Retina (tissue), 1 donor: ENCODE measurements around the gene VAV2.
"Not testable (repeated sequence)": the region's sequence is repeated elsewhere in the genome, so short reads cannot be mapped to it uniquely, and the experiment has no call there.

Experiments
- DNase-seq: peaks from one replicate; pipeline ENCODE4 v3.0.0-alpha.2; 2016

The VAV2 gene

DNA sequence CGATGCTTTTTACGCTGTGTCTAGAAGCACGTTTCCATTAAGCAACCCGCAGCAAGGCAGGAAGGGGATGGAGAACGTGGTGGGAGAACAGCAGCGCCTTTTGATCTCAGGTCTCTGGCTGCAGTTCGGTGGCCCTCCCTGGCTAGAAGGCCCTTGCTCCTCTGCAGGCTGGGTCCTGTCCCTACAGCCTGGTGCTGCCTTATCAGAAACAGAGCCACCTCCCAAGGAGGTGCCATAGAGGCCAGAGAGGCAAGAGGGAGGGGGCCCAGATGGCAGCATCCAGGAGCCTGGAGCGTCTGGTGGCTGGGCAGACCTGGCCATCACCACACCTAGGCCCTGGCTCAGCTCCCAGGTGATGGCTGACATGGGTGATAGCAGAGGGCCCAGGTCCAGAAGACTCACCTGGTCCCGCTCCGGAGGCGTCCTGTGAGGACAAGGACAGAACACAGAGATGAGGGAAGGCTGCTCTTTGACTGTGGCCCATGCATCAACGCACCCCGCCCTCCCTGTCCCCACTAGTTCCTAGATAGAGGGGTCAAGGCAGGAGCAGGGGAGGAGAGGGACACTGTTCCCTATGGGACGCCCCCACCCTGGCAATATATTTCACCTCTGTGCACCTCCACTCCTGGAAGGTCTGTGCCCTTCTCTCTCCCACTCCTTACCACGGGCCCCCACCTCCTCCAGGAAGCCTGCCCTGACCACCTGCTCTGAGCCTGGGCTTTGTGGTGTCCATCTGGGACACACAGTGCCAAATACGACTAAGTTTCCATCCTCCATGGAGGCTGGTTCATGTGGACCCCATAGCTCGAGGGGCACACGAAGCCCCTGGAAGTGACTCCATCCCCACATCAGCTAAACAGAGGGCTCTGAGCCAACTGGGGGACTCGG is 212.4 kb downstream of the VAV2 start:
- DNase-seq = no peak

DNA sequence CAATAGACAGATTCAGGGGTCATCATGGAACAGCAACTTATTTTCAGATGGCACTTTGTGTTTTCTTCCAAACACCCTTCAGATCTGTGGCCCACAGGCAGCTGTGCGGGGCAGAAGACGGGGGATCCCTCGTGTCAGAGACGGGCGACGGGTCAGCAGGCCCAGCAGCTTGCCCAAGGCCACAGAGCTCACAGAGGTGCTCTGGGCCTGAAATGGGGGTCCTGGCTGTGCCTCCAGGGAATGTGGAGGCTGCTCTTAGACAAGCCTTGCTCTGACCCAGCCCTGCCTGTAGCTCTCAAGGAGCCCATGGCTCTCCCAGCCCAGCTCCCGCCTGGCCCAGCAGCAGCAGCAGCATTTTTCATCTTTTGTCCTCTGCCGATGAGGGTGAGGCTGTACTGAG is 213.0 kb downstream of the VAV2 start:
- DNase-seq = no peak

GRCh38 chr9:133778336-133779013 is 213.6 kb downstream of the VAV2 start:
- DNase-seq = no peak

GRCh38 chr9:133777871-133778270 is 214.3 kb downstream of the VAV2 start:
- DNase-seq = no peak

DNA sequence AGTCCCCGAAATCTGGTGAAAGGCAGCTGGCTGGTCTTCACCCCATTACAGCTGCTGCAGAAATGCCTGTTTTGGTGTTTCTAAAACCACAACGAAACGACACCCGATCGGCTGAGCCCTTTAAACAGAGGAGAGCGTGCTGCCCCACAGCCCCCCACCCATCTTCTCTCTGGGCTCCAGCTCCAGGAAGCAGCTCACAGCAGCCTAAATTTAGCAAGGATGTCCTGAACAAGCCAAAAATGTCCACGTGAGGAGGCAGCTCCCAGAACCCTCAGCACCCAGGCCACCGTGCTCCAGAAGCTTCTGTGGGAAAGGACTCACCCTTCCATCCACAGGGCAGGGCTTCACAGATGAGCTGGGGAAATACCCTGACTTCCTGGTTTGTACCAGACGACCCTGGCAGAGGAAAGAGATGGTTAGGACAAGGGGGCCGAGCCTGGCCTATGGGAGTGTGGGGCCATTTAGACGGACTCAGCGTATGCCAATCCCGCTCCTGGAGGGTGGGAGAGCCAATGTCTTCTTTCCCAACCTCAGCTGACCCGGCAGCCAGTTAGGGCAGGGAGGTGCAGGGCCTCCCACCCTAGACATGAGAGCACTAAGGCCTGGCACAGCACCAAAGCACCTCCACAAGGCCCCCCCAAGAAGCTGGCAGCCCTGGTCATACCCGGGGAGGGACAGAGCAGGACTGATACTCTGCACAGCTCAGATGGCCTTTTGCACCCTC is 214.9 kb downstream of the VAV2 start:
- DNase-seq = no peak

GRCh38 chr9:133775951-133776905 is 215.9 kb downstream of the VAV2 start:
- no peak for DNase-seq

DNA sequence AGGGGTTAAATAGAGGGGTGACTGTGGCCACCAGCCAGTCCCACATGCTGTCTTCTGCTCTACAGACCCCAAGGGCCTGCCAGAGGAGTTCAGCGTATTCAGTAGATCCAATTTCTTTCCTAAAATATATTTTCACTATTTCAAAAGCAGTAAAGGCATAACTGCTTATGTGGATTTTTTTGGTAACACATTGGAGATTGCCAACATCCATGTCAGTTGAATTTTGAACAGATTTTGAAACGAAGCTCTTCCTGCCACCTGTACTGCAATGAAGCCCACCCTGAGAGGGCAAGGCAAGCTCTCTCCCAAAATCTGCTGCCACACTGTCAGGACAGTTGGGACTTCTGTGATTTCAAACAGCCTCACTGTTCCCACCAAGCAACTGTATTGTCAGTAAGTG is 216.8 kb downstream of the VAV2 start:
- DNase-seq = no peak

DNA sequence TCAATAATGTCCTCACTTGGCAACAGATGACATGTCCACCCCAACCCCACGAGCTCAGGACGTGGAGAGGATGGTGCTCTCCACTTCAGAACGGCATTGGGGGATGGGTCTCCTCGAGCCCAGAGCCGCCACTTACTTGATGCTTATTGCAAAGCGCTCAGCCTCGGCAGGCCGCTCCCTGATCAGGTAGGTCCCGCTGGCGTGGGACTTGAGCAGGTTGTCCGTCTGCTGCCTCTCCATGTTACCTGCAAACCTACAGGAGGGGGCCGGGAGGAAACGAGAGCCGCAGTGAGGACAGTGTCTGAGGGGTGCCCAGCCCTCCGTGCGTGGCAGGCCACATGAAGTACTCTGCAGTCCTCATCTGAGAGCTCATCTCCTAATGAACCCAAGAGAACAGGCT is 217.3 kb downstream of the VAV2 start:
- DNase-seq = no peak

DNA sequence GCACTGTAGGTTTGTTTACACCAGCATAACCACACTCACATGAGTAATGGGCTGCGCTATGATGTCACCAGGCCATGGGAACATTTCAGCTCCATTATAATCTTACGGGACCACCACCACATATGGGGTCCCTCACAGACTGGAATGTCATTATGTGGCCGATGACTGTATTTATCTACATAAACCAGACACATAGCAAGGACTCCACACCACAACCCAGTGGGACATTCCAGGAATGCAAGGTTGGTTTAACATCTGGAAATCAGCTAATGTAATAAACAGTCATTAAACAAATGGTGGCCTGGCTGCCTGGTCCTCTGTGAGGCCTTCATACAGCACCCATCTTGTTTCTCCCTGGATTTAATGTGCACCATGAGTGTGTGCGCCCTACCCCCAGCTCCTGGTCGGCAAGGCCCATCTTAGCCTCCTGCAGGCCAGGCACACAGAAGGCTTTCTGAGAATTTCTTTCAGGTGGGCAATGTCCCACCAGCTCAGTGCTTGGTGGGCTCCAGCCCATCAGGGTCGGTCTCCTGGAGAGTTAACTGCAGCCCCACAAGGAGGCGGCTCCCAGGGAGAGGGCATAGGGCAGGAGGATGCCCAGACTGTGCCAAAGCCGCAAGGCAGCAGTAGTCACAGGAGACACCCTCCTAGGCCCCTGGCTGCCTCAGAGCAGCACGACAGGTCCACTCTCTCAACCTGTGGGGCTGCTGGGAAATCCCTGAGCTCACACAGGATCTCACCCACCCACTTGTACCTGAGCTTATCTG is 218.1 kb downstream of the VAV2 start:
- DNase-seq = no peak

DNA sequence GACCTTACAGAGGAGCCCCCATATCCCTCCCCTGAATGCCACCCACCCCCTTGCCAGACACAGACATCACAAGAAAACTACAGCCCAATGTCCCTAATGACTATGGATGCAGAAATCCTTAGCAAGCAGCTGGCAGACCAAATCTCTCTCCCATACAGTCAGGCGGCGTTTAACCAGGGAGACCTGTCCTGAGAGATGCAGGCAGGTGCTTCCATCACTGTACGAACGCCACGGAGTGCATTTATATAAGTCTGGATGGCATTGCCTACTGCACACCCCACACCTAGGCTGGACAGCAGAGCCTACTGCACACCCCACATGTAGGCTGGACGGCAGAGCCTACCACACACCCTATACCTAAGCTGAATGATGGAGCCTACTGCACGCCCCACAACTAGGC is 219.5 kb downstream of the VAV2 start:
- DNase-seq = no peak

DNA sequence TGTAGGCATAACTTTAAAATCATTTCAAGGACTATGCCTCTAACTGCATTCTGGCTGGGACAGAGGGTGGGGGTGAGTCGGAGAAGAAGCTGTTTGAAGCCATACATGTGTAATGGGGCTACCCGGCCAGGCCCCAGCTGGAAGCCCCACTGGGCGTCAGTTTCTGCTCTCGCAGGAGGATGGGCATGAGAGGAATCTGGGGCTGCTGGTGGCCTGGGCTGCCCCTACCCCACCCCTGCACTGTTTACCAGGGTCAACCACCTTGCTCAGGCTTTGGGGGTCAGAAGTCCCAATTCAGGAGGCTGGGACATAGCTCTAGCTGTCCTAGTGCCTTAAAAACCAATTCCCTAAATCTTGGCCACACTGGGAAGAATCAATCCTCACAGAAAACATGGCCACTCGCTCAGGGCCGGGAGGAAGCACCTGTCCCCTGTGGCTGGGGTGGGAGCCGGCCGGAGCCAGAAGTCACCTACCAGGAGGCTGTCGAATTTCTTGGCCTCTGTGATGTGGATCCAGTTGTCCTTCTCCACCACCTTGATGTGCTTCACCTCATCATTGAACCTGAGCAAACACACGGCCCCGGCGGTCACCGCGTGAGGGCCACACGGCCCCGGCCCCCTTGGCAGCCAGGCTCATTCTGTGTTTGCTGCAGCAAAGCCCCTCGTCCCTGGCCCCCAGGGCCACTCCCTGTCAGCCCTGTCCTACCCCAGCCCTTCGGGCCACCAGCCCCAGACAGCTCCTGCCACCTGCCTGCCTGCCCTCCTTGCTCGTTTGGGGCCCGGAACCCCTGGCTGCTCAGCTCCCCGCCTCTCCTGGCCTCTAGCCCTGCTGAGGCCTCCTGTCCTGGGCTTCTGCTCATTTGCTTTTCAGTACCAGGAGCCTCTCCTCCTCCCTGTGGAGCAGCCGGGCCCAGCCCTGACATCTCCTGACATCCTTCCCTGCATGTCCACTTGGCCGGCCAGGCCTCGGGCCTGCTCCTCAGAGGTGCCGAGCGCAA is 220.3 kb downstream of the VAV2 start:
- no peak for DNase-seq

DNA sequence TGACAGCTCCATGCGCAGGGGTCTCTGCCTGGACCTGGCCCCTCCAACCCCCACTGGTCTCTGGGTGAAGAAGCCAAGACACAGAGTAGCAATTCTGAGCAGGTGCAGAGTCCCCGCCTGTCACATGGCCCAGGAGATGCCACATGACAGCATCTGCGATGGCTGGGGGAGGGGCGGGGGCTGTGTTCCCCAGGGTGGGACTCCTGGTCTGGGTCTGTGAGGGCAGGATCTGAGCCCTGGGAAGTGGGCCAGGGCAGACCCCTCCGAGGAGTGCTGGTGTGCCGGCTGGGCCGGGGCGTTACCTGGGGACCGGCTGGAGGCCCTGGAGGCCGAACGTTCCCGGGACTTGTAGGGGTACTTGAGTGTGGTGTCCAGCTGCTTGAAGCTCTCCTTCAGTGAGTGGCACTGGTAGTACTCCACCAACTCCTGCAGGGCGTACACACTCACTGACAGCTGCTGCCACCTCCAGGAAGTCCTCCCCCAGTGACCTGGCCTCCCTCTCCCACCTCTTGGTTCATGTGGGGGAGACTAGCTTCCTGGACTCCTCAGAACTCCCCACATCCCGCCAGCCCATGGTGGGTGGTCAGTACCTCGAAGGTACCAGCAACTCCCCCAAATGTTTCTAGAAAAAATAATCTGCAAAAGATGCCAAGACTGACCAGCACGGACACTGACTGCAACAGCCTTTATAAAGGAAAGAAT is 221.9 kb downstream of the VAV2 start:
- DNase-seq = no peak

GRCh38 chr9:133769511-133770075 is 222.5 kb downstream of the VAV2 start:
- DNase-seq = no peak

DNA sequence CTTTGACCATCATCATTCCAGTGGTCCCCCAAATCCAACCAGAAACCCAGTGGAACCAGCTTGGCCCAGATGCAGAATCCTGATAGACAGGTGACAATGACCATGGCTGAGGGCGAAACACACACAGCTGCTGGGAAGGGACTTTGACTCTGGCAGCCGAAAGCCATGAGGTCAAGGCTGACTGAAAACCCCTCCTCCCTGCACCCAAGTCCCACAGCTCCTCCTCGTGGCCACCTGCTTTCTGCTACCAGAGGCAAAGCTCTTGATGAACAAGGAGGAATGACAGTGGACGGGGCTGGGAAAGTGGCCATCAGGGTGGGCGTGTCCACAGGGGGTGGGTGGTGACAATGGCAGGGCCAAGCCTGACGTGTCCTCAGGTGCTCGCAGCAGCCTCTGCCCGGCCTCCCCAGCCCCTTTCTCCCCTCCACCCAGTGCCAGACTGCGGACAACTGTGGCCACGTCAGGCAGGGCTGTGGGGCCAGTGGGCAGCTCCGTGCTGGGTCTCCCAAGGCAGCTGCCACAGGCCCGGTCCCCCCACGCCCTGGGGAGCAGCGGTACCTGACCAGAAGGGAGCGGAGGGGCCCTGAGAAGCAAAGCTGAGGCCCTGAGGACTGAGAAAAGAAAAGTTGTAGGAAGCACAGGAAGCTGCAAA is 223.1 kb downstream of the VAV2 start:
- DNase-seq = no peak

- no peak for DNase-seq
Observed at GRCh38 chr9:133768371-133768858, 223.7 kb downstream of the VAV2 start.

GRCh38 chr9:133767625-133768024 is 224.5 kb downstream of the VAV2 start:
- DNase-seq = no peak

DNA sequence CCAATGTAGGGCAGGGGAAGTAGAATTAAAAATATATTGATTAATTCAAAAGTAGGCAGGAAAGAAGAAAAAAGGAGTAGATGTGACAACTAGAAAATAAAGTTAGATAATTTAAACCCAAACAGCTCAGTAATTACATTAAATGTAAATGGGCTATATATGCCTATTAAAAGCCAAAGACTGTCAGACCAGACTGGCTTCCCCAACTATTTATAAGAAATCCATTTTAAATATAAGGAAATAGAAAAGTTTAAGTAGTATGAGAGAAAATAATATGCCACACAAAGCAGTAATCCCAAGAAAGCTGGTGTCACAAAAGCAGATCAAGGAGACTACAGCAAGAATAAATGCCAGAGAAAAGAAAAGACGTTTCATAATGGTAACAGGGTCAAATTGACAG is 225.1 kb downstream of the VAV2 start:
- DNase-seq = no peak

DNA sequence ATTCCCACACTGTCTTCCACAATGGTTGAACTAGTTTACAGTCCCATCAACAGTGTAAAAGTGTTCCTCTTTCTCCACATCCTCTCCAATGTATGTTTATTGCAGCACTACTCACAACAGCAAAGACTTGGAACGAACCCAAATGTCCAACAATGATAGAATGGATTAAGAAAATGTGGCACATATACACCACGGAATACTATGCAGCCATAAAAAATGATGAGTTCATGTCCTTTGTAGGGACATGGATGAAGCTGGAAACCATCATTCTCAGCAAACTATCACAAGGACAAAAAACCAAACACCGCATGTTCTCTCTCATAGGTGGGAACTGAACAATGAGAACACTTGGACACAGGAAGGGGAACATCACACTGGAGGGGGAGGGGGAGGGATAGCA is 225.9 kb downstream of the VAV2 start:
- not testable (repeated sequence) for DNase-seq
